IMR-90 (cell line): ENCODE measurements around the gene CATSPERZ. TPM values are rescaled to one million over a fixed set of nuclear protein-coding genes. Genes with fewer than 3 reads are reported as not detected.

Experiments
- ATAC-seq: fragments of 200-7000 bp; cut with Tn5 transposase; 2 replicates; pipeline ENCODE4 v1.9.1; 2020; ENCODE audit warnings: low read depth, mild to moderate bottlenecking, moderate library complexity
- BruUV-seq: library from RNA; stranded (reverse); fragments of 400-500 nt; replicated peaks from 2 replicates; lab custom pipeline; 2021; lab: Mats Ljungman, UMichigan
- CTCF ChIA-PET: fragments of 300-600 bp; formaldehyde crosslinking; extraction: SDS; loops from one replicate; lab custom pipeline; 2021; ENCODE audit warnings: antibody characterized with exemption; lab: Yijun Ruan, JAX
- POLR2A ChIA-PET: fragments of 300-600 bp; sonication (Branson Sonifier 250); formaldehyde crosslinking; loops from one replicate; lab custom pipeline; 2022; ENCODE audit warnings: antibody characterized with exemption; ENCODE audit not compliant: unreplicated experiment; lab: Charles Lee
- DNase-seq: peaks from one replicate; pipeline ENCODE4 v3.0.0; 2013
- H2AFZ ChIP-seq: replicated peaks from 2 replicates; pipeline ENCODE3; 2013; ENCODE audit warnings: low read length, mild to moderate bottlenecking; ENCODE audit not compliant: poor library complexity
- H2AK5ac ChIP-seq: 2 replicates; pipeline ENCODE4 v1.6.1; 2013; ENCODE audit warnings: low read depth, low read length, inconsistent platforms
- H2AK9ac ChIP-seq: replicated peaks from 2 replicates; pipeline ENCODE3; 2013; ENCODE audit warnings: mild to moderate bottlenecking, low read depth, low read length, moderate library complexity; ENCODE audit not compliant: poor library complexity
- H2BK120ac ChIP-seq: 2 replicates; pipeline ENCODE4 v1.6.1; 2013; ENCODE audit warnings: low read depth, low read length, inconsistent platforms
- H2BK15ac ChIP-seq: 3 replicates; pipeline ENCODE4 v1.6.1; 2013; ENCODE audit warnings: low read depth, low read length, inconsistent platforms
- H2BK20ac ChIP-seq: 2 replicates; pipeline ENCODE4 v1.6.1; 2013; ENCODE audit warnings: low read depth, mild to moderate bottlenecking, inconsistent platforms, low read length, moderate library complexity
- H2BK5ac ChIP-seq: 2 replicates; pipeline ENCODE4 v1.6.1; 2013; ENCODE audit warnings: mild to moderate bottlenecking, low read depth, low read length, inconsistent platforms; ENCODE audit not compliant: poor library complexity, severe bottlenecking
- H3K14ac ChIP-seq: replicated peaks from 2 replicates; pipeline ENCODE4 v1.6.1; 2013; ENCODE audit warnings: low read depth, low read length, inconsistent platforms
- H3K18ac ChIP-seq: 2 replicates; pipeline ENCODE4 v1.6.1; 2013; ENCODE audit warnings: low read depth, low read length, control low read depth
- H3K23ac ChIP-seq: 2 replicates; pipeline ENCODE4 v1.6.1; 2013; ENCODE audit warnings: low read depth, low read length, inconsistent platforms
- H3K27ac ChIP-seq: 2 replicates; pipeline ENCODE4 v1.5.1; 2013; ENCODE audit warnings: mild to moderate bottlenecking, control low read depth, low read length; ENCODE audit not compliant: insufficient read depth
- H3K27me3 ChIP-seq: 2 replicates; pipeline ENCODE4 v1.6.1; 2013; ENCODE audit warnings: low read length; ENCODE audit not compliant: control insufficient read depth, insufficient read depth
- H3K36me3 ChIP-seq: 2 replicates; pipeline ENCODE4 v1.6.1; 2013; ENCODE audit warnings: low read length, mixed read lengths; ENCODE audit not compliant: control insufficient read depth, insufficient read depth
- H3K4ac ChIP-seq: 2 replicates; pipeline ENCODE4 v1.6.1; 2013; ENCODE audit warnings: low read depth, low read length, inconsistent platforms
- H3K4me1 ChIP-seq: 2 replicates; pipeline ENCODE4 v1.6.1; 2013; ENCODE audit warnings: low read length, mixed read lengths; ENCODE audit not compliant: control insufficient read depth, insufficient read depth
- H3K4me2 ChIP-seq: 2 replicates; pipeline ENCODE4 v1.6.1; 2013; ENCODE audit warnings: low read depth, mild to moderate bottlenecking, control low read depth, low read length, moderate library complexity
- H3K4me3 ChIP-seq: 2 replicates; pipeline ENCODE4 v1.5.1; 2013; ENCODE audit warnings: low read depth, mild to moderate bottlenecking, control low read depth, low read length, moderate library complexity; ENCODE audit not compliant: insufficient read depth
- H3K56ac ChIP-seq: 2 replicates; pipeline ENCODE4 v1.6.1; 2013; ENCODE audit warnings: low read length, inconsistent platforms; ENCODE audit not compliant: insufficient read depth; ENCODE audit errors: extremely low read depth
- H3K79me1 ChIP-seq, 2 experiments: 2 replicates each; pipeline ENCODE4 v1.6.1; 2013; ENCODE audit warnings: low read length in 2 of 2, inconsistent platforms in 1 of 2, low read depth in 1 of 2
- H3K9ac ChIP-seq: 2 replicates; pipeline ENCODE4 v1.6.1; 2013; ENCODE audit warnings: low read depth, low read length, control low read depth
- H3K9me1 ChIP-seq: 2 replicates; pipeline ENCODE4 v1.6.1; 2013; ENCODE audit warnings: low read length, inconsistent platforms; ENCODE audit not compliant: insufficient read depth
- H3K9me3 ChIP-seq: 2 replicates; pipeline ENCODE4 v1.6.1; 2013; ENCODE audit warnings: low read length; ENCODE audit not compliant: control insufficient read depth, insufficient read depth
- H4K20me1 ChIP-seq: 2 replicates; pipeline ENCODE4 v1.6.1; 2013; ENCODE audit warnings: low read length, inconsistent platforms; ENCODE audit not compliant: insufficient read depth
- H4K5ac ChIP-seq: 2 replicates; pipeline ENCODE4 v1.6.1; 2013; ENCODE audit warnings: mild to moderate bottlenecking, low read depth, low read length, control low read depth
- H4K8ac ChIP-seq, 2 experiments: 2 replicates each; pipeline ENCODE4 v1.6.1; 2013; ENCODE audit warnings: low read depth in 2 of 2, low read length in 2 of 2, control low read depth in 1 of 2, inconsistent platforms in 1 of 2
- H4K91ac ChIP-seq: 2 replicates; pipeline ENCODE4 v1.6.1; 2013; ENCODE audit warnings: low read depth, low read length, inconsistent platforms; ENCODE audit not compliant: insufficient read depth
- BHLHE40 ChIP-seq: fragments of 150-350 bp; IDR thresholded peaks from 2 replicates; pipeline ENCODE4 v1.6.1; 2016; ENCODE audit warnings: mild to moderate bottlenecking, low read depth, low read length
- CHD1 ChIP-seq: IDR thresholded peaks from 2 replicates; pipeline ENCODE4 v1.6.1; 2012; ENCODE audit warnings: low read depth, low read length, improper control_type of control experiment
- FOS ChIP-seq: fragments of 150-350 bp; IDR thresholded peaks from 2 replicates; pipeline ENCODE4 v1.6.1; 2016; ENCODE audit warnings: low read depth, low read length
- MAZ ChIP-seq: IDR thresholded peaks from 2 replicates; pipeline ENCODE4 v1.6.1; 2012; ENCODE audit warnings: low read depth, mild to moderate bottlenecking, low read length, improper control_type of control experiment, moderate library complexity, borderline replicate concordance
- MXI1 ChIP-seq: IDR thresholded peaks from 2 replicates; pipeline ENCODE4 v1.6.1; 2012; ENCODE audit warnings: low read depth, mild to moderate bottlenecking, low read length, moderate library complexity, borderline replicate concordance
- POLR2A ChIP-seq: IDR thresholded peaks from 2 replicates; pipeline ENCODE4 v1.6.1; 2012; ENCODE audit warnings: mild to moderate bottlenecking, low read depth, low read length
- RCOR1 ChIP-seq: IDR thresholded peaks from 2 replicates; pipeline ENCODE4 v1.6.1; 2012; ENCODE audit warnings: mild to moderate bottlenecking, low read length, improper control_type of control experiment; ENCODE audit not compliant: insufficient replicate concordance
- RFX5 ChIP-seq: IDR thresholded peaks from 2 replicates; pipeline ENCODE4 v1.8.0; 2012; ENCODE audit warnings: low read depth, mild to moderate bottlenecking, low read length, moderate library complexity
- SMC3 ChIP-seq: fragments of 150-350 bp; IDR thresholded peaks from 2 replicates; pipeline ENCODE4 v1.6.1; 2016; ENCODE audit warnings: low read depth, mild to moderate bottlenecking, antibody characterized with exemption, low read length, moderate library complexity
- WGBS, 2 experiments: methylation state at CpG; one replicate each; pipeline versions ENCODE4 v1.1.5 to v1.1.7; 2013; ENCODE audit warnings: missing lambda C conversion rate in 2 of 2; ENCODE audit not compliant: insufficient read length in 1 of 2; ENCODE audit errors: extremely low coverage in 2 of 2; 5-methylcytosine and 5-hydroxymethylcytosine counted together
- dilution Hi-C: fragments of 300-500 bp; cut with HindIII; formaldehyde crosslinking; loops from one replicate; pipeline ENCODE4 v1.14.3; 2018; ENCODE audit warnings: low sequenced_read_pairs; ENCODE audit not compliant: unreplicated experiment
- in situ Hi-C: fragments of 300-500 bp; cut with MboI; formaldehyde crosslinking; loops from 3 replicates; pipeline ENCODE4 v1.14.3; 2019; ENCODE audit warnings: low sequenced_read_pairs, inconsistent platforms, mixed read lengths
- intact Hi-C: fragments of 100-400 bp; cut with micrococcal nuclease; formaldehyde crosslinking; loops from 2 replicates; pipeline ENCODE4 v1.10.0; 2022
- polyA plus RNA-seq, 3 experiments: library from polyadenylated mRNA; depleted of rRNA; stranded (reverse); fragments of >200 nt; gene quantifications; 2 replicates each; pipeline ENCODE4 v1.2.3, GENCODE V29; 2012; ENCODE audit warnings: low replicate concordance in 1 of 3
- total RNA-seq: library from RNA; depleted of rRNA; stranded (reverse); fragments of >200 nt; gene quantifications from 2 replicates; pipeline ENCODE4 v1.2.3, GENCODE V29; 2012
- TF ChIP-seq, protein P1 (sequence below): fragments of 150-350 bp; IDR thresholded peaks from 2 replicates; pipeline ENCODE4 v1.6.1; 2016; ENCODE audit warnings: low read depth, mild to moderate bottlenecking, low read length, moderate library complexity, borderline replicate concordance
- TF ChIP-seq, protein P2 (sequence below): fragments of 150-350 bp; IDR thresholded peaks from 2 replicates; pipeline ENCODE4 v1.6.1; 2017; ENCODE audit warnings: mild to moderate bottlenecking, antibody characterized with exemption, low read length, low read depth

Gene CATSPERZ
- total and polyA plus RNA-seq, 2 of the 4 experiments (the other 2 are of a cell fraction) = not detected

DNA sequence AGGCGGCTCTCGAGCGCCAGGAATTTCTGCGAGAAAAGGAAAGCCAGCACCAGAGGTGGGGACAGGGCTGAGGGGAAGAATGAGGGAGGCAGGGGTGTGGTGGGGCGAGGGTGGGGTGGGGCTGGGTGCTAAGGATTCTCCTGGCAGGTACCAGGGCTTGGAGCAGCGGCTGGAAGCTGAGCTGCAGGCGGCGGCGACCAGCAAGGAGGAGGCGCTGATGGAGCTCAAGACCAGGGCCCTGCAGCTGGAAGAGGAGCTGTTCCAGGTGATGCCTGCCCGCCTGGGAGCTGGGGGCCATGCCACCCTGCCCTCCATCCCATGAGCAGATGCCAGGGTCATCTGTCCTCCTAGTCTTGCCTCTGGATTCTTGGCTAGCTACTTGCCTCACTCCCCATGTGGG lies 49.2 kb downstream of the CATSPERZ start:
- Histone ChIP-seq H3K9me3 (no peaks in the 10 kb centered on the region), H3K36me3 (no peaks in the 10 kb centered on the region), H4K91ac (no peak overlapping the region), H3K9ac (no peak overlapping the region), H2BK120ac (no peak overlapping the region), H4K20me1 (no peaks in the 10 kb centered on the region), H2BK15ac (no peak overlapping the region), H2BK20ac (no peak overlapping the region), H4K8ac (no peak overlapping the region), H3K4me3 (no peak overlapping the region), H3K4me1 (no peaks in the 10 kb centered on the region), H3K4ac (no peak overlapping the region), H2AFZ (no peak overlapping the region), H2BK5ac (no peak overlapping the region), H3K14ac (no peak overlapping the region), H3K27me3 (peaks cover 2% of the 10 kb centered on the region; the same call in 1 of the 2 replicates), H3K4me2 (no peak overlapping the region), H4K5ac (no peak overlapping the region), H3K23ac (no peak overlapping the region), H2AK9ac (no peak overlapping the region), H3K56ac (no peak overlapping the region), H2AK5ac (no peak overlapping the region), H3K9me1 (no peaks in the 10 kb centered on the region), H3K18ac (no peak overlapping the region), H3K27ac (no peak overlapping the region), H3K79me1 (no peaks in the 10 kb centered on the region)
- POLR2A ChIA-PET = no interaction called here
- no peak for TF ChIP-seq FOS
- TF ChIP-seq MAZ = no peak
- TF ChIP-seq, protein P1, sequence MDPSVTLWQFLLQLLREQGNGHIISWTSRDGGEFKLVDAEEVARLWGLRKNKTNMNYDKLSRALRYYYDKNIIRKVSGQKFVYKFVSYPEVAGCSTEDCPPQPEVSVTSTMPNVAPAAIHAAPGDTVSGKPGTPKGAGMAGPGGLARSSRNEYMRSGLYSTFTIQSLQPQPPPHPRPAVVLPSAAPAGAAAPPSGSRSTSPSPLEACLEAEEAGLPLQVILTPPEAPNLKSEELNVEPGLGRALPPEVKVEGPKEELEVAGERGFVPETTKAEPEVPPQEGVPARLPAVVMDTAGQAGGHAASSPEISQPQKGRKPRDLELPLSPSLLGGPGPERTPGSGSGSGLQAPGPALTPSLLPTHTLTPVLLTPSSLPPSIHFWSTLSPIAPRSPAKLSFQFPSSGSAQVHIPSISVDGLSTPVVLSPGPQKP = no peak
- no peak for TF ChIP-seq RFX5
- no peak for TF ChIP-seq BHLHE40
- TF ChIP-seq, protein P2, sequence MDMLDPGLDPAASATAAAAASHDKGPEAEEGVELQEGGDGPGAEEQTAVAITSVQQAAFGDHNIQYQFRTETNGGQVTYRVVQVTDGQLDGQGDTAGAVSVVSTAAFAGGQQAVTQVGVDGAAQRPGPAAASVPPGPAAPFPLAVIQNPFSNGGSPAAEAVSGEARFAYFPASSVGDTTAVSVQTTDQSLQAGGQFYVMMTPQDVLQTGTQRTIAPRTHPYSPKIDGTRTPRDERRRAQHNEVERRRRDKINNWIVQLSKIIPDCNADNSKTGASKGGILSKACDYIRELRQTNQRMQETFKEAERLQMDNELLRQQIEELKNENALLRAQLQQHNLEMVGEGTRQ = no peak
- TF ChIP-seq POLR2A = no peak
- TF ChIP-seq SMC3 = no peak
- no peak for TF ChIP-seq MXI1
- TF ChIP-seq RCOR1 = no peak
- no peak for TF ChIP-seq CHD1
- BruUV-seq = no TSS peak
- dilution Hi-C loops = no loop called here
- no CpG with 5 or more reads among the region's 11 CpGs for WGBS, 2 experiments
- DNase-seq (no peak), ATAC-seq (no peak)
- CTCF ChIA-PET = no interaction called here
- in situ Hi-C loops = no loop called here
- intact Hi-C loops = no loop called here
